GM23338 (cell line): Measurements from ENCODE around the gene PRKAR1B.

ENCODE experiments used
- EZH2 ChIP-seq: fragments of 200-600 bp; sonication (generic); IDR thresholded peaks from one replicate; pipeline ENCODE4 v1.8.0; 2017; ENCODE audit warnings: antibody characterized with exemption, mild to moderate bottlenecking, low read depth; ENCODE audit not compliant: unreplicated experiment
- EZH2phosphoT487 ChIP-seq: fragments of 200-600 bp; sonication (generic); IDR thresholded peaks from one replicate; pipeline ENCODE4 v1.8.1; 2018; ENCODE audit warnings: antibody characterized with exemption; ENCODE audit not compliant: unreplicated experiment
- POLR2AphosphoS5 ChIP-seq: IDR thresholded peaks from 2 replicates; pipeline ENCODE4 v1.6.1; 2016; ENCODE audit warnings: antibody characterized with exemption, low read depth
- TF ChIP-seq, protein P1 (sequence below), 2 experiments: fragments of 200-600 bp in 1 of 2; sonication (generic) in 1 of 2; conservative IDR thresholded peaks; 2 replicates each; pipeline versions ENCODE4 v1.5.1 to v1.6.1; 2016 to 2017; ENCODE audit warnings: antibody characterized with exemption in 2 of 2, low read depth in 2 of 2, mild to moderate bottlenecking in 2 of 2, moderate library complexity in 1 of 2

DNA sequence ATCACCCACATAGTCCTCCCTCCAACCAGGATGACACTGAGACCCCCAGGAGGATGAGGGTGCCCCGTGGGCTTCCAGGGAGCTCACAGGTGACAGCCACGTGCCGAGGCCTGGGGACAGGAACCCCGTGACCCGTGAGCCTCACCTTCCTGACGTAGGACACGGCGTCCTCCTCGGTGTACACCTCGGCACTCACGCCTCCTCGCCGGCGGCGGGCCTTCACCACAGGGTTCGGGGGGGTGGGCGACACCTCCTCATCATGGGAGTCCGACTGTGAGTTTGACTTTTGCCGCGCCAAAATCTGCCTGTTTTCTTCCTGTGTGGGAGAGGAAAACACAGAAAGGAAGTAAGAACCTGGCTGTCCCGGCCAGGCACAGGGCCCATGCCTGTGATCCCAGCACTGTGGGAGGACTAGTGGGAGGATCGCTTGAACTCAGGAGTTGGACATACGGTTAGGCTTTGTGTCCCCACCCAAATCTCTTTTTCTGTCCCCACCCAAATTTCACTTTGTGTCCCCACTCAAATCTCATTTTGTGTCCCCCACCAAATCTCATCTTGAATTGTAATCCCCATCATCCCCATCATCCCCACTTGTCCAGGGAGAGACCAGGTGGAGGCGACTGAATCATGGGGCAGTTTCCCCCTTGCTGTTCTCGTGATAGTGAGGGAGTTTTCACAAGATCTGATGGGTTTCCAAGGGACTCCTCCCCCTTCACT is 46.5 kb downstream of the PRKAR1B start:
- TF ChIP-seq, protein P1, sequence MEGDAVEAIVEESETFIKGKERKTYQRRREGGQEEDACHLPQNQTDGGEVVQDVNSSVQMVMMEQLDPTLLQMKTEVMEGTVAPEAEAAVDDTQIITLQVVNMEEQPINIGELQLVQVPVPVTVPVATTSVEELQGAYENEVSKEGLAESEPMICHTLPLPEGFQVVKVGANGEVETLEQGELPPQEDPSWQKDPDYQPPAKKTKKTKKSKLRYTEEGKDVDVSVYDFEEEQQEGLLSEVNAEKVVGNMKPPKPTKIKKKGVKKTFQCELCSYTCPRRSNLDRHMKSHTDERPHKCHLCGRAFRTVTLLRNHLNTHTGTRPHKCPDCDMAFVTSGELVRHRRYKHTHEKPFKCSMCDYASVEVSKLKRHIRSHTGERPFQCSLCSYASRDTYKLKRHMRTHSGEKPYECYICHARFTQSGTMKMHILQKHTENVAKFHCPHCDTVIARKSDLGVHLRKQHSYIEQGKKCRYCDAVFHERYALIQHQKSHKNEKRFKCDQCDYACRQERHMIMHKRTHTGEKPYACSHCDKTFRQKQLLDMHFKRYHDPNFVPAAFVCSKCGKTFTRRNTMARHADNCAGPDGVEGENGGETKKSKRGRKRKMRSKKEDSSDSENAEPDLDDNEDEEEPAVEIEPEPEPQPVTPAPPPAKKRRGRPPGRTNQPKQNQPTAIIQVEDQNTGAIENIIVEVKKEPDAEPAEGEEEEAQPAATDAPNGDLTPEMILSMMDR (conservative IDR thresholded peaks at IDR 0.05; ENCODE audit: low read depth in 2 of 2) = no peak
- no peak for TF ChIP-seq EZH2phosphoT487
- no peak for TF ChIP-seq POLR2AphosphoS5
- no peak for TF ChIP-seq EZH2
